Neural crest cell (in vitro differentiated cells): ENCODE data around the gene RGL2. TPM values are rescaled to one million over a fixed set of nuclear protein-coding genes. Genes with fewer than 3 reads are reported as not detected.
A peak's percentile ranks its signal among the peaks of the same experiment; 100 is the strongest.
"Not testable (repeated sequence)": the region's sequence is repeated elsewhere in the genome, so short reads cannot be mapped to it uniquely, and the experiment has no call there.

Experiments
- DNase-seq: peaks from one replicate; pipeline ENCODE4 v3.0.0; 2021; ENCODE audit warnings: low read depth, mixed read lengths, low spot score
- H3K27ac Mint-ChIP-seq: one replicate; pipeline ENCODE4 v1.8.0; 2021; ENCODE audit warnings: mild to moderate bottlenecking, mixed read lengths; ENCODE audit not compliant: unreplicated experiment
- H3K27me3 Mint-ChIP-seq: 2 replicates; pipeline ENCODE4 v1.8.0; 2021; ENCODE audit warnings: low read depth, mild to moderate bottlenecking, mixed read lengths
- H3K36me3 Mint-ChIP-seq: 2 replicates; pipeline ENCODE4 v1.8.0; 2021; ENCODE audit warnings: low read depth, mild to moderate bottlenecking, mixed read lengths
- H3K4me1 Mint-ChIP-seq: 2 replicates; pipeline ENCODE4 v1.8.0; 2021; ENCODE audit warnings: mixed read lengths
- H3K4me3 Mint-ChIP-seq: one replicate; pipeline ENCODE4 v1.8.0; 2021; ENCODE audit warnings: mild to moderate bottlenecking, mixed read lengths
- H3K9me3 Mint-ChIP-seq: 2 replicates; pipeline ENCODE4 v1.8.0; 2021; ENCODE audit warnings: mixed read lengths
- CTCF ChIP-seq: fragments of 200-600 bp; sonication (generic); conservative IDR thresholded peaks from 2 replicates; pipeline ENCODE4 v1.5.0; 2021; ENCODE audit warnings: antibody characterized with exemption, mild to moderate bottlenecking
- total RNA-seq: library from RNA; stranded (reverse); gene quantifications from 2 replicates; pipeline ENCODE4 v1.2.1, GENCODE V29; 2021

Gene RGL2
- total RNA-seq, 1 donor from 2014 or later, result 56.0 TPM

- H3K27ac Mint-ChIP-seq, result peak overlapping the region; percentile 92
Observed at GRCh38 chr6:33272275-33273128, 26.2 kb downstream of the RGL2 start.

GRCh38 chr6:33271468-33272274 lies 27.1 kb downstream of the RGL2 start, which contains the start of the genes RPS18 and VPS52:
Gene RPS18, plus strand, starts transcription at chr6:33272075. Its CDS starts 45 bp downstream, at chr6:33272120.
Gene VPS52, minus strand, starts transcription at chr6:33271876. Its CDS starts 201 bp downstream, at chr6:33271675.
- Mint-ChIP-seq H3K9me3 (no peaks in the 10 kb centered on the region), H3K4me1 (peaks cover 56% of the 10 kb centered on the region), H3K27ac (peak within 1 kb of the TSS; percentile 100)

More at GRCh38 chr6:33272275-33273128, 26.2 kb downstream of the RGL2 start:
- Mint-ChIP-seq H3K4me3 (peak overlapping the region; percentile 97), H3K9me3 (no peaks in the 10 kb centered on the region), H3K27me3 (no peaks in the 10 kb centered on the region), H3K36me3 (peaks cover 20% of the 10 kb centered on the region), H3K4me1 (peaks cover 60% of the 10 kb centered on the region)
- DNase-seq, result no peak
- no peak for TF ChIP-seq CTCF

GRCh38 chr6:33271117-33271467 lies 27.6 kb downstream of the RGL2 start:
- Mint-ChIP-seq H3K4me1 (peaks cover 50% of the 10 kb centered on the region), H3K27me3 (no peaks in the 10 kb centered on the region), H3K36me3 (peaks cover 16% of the 10 kb centered on the region), H3K27ac (peak overlapping the region; percentile 100), H3K9me3 (no peaks in the 10 kb centered on the region), H3K4me3 (peak overlapping the region; percentile 97)
- DNase-seq, result no peak
- peak; percentile 35 for TF ChIP-seq CTCF

More at GRCh38 chr6:33271468-33272274, 27.1 kb downstream of the RGL2 start, which contains the start of the genes RPS18 and VPS52:
- H3K36me3 Mint-ChIP-seq, result peaks cover 20% of the 10 kb centered on the region
- H3K4me3 Mint-ChIP-seq, result peak within 1 kb of the TSS; percentile 97
- H3K27me3 Mint-ChIP-seq, result no peaks in the 10 kb centered on the region
- DNase-seq, result peak; percentile 87
- peak; percentile 28 for TF ChIP-seq CTCF

GRCh38 chr6:33264015-33264414 lies 34.7 kb downstream of the RGL2 start:
- Mint-ChIP-seq H3K4me3 (no peak overlapping the region), H3K36me3 (peaks cover 12% of the 10 kb centered on the region), H3K27me3 (no peaks in the 10 kb centered on the region)

GRCh38 chr6:33262490-33262889 lies 36.3 kb downstream of the RGL2 start:
- not testable (repeated sequence) for H3K27me3 Mint-ChIP-seq, H3K9me3 Mint-ChIP-seq, H3K4me3 Mint-ChIP-seq, H3K27ac Mint-ChIP-seq, H3K4me1 Mint-ChIP-seq, DNase-seq
- H3K36me3 Mint-ChIP-seq, result peaks cover 12% of the 10 kb centered on the region

More at GRCh38 chr6:33264015-33264414, 34.7 kb downstream of the RGL2 start:
- no peak for TF ChIP-seq CTCF
- Mint-ChIP-seq H3K9me3 (no peaks in the 10 kb centered on the region), H3K4me1 (no peaks in the 10 kb centered on the region), H3K27ac (no peak overlapping the region)
- no peak for DNase-seq
